GOT3 (cell line): ENCODE measurements around the gene CPEB4.

Source experiments
- DNase-seq: peaks from one replicate; lab custom pipeline; 2025; ENCODE audit warnings: mixed read lengths; lab: John Stamatoyannopoulos, UW

Gene CPEB4

DNA sequence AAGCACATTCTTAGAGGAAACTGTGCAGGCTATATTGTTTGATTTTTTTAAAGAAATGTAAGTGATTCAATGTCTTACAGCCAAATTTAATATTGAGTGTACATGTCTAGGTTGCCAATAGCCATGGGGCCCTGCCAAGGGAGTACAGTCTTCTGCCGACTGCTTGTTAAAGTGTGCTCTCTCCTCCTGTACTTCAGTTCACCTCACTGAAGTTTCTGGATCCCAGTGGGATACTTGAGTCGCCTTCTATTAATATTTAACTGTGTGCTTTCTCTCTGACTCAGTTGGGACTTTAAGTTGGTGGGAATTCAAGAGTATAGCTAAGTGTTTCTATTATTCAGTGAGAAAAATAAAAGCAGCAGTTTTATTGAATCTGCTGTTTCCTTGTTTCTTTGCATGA lies 56.4 kb downstream of the CPEB4 start:
- no peak for DNase-seq

DNA sequence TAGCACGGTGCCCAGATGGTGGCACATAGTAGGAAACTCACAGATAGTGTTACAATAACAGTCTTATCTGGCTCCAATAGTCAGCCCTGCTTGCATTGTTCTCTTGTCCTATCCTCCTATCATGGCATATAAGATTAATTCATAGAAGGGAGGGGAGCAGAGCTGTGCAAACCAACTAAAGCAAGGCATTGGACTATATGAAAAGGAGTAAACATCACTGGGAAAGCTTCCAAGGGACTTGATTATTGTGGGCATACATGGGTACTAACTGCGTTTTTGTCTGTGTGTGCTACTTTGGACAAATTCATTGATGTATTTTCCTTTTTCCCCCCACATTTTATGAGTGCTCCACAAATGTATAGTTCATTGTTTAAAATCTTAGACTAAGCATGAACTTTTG lies 57.0 kb downstream of the CPEB4 start:
- DNase-seq, result no peak

DNA sequence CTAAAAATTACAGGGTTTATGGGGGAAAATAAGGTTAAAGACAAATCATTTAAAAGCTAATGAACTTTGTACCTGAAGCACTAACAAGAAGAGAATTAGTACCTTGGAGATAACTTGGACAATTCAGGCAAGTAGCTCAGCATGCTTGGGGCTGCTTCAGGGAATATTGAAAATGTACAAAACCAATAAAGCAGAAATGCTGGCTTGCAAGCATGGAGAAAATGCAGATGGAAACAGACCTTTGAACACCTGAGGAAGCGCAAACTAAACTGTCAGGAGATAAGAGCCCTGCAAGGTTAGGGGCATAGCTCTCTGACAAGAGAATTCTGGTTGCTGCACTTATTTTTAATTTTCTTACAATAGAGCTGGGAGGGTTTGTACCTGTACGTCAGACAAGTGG lies 58.2 kb downstream of the CPEB4 start:
- no peak for DNase-seq

DNA sequence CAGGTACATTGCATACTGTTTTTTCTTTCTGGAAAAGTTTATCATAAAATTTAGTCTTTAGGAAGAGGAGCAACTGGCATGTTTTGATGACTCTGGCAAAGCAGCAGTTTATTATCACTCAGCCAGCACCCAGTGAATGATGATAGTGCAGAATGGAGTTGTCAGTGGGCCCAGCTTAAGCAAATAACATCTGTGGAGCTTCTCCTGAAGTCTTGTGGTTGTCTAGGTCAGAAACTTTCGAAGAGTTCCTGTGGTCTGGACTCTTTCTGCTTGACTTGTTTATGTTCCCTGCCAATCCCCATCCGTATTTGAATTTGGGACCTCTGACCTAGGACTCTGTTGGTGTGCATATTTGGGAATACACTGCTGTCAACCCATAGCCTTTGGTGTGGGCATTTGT lies 62.7 kb downstream of the CPEB4 start:
- DNase-seq, result no peak

DNA sequence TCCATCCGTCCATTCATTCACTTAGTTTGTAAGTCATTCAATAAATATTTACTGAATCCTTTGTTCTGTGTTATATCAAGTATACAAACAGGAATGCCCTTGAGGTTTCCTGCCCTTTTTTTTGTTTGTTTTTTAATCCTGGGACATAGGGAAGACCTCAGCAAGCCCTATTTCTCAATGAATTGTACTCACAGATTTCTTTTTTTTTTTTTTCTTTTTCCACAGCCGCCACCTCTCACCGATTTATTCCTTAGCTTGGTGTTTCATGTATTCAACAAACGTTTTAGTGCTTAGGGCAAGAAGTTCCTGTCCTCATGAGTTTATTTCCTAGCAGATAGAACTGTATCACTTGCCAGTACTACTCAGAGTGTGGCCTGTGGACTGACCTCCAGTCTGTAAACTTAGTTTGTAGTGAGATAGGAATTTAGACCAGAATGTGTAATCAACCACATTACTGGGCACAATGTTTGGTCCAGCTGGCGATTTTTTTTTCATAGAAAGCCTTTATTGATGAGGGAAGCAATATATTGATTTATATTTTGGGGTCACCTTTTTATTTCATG lies 65.5 kb downstream of the CPEB4 start:
- no peak for DNase-seq

DNA sequence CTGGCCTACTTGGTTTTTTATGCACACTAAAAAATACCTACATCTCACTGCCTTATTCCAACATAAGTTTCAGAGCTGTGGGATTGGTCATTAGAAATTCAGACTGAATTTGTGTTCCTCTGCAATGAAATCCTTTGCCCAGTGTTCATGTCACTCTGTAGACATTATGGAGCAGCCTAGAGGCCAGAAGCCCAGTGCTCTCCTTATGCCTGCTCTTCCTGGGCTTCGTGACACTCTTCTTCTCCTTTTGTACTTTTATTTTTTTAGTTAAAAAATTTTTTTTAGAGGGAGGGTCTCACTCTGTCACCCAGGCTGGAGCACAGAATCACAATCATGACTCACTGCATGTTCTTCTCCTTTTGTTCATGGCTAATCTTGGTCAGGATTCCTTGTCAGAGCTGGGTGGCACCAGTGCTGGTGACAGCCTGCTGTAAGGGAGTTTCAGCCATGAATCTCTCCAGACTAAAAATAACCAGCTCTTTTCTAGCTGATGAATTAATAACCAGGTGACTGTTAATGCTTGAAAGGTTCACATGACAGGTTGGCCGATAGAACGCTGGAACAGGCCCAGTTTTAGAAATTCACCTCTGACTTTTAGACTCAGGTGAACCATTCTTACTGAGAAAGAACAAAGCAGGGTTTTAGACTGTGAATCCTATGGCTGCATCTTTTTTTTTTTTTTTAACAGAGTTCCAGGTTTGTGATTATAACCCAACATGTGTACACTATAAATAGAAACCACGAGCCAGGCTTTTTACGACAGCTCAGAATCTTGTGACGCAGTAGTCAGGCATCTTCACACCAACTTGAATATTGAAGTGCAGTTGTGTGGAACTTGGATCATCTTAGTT lies 66.7 kb downstream of the CPEB4 start:
- DNase-seq, result no peak

DNA sequence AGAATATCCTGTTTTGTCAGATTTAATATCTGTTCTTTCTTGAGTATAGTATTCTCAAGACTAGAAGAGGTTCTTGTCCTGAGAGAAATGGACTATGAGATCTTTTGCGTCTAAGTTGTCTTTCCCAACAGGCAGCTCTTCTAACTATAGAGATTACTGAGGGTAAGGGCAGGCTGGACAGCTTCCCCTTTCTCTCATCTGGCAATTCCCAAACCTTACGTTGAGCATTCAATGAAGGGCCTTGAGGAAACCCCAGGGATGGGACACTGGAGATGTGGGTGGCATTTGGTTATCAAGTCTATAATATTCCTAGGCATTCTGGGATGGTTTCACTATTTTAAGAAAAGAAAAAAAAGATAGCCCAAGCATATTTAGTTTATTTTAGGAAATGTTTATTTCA lies 72.8 kb downstream of the CPEB4 start:
- DNase-seq, result no peak

DNA sequence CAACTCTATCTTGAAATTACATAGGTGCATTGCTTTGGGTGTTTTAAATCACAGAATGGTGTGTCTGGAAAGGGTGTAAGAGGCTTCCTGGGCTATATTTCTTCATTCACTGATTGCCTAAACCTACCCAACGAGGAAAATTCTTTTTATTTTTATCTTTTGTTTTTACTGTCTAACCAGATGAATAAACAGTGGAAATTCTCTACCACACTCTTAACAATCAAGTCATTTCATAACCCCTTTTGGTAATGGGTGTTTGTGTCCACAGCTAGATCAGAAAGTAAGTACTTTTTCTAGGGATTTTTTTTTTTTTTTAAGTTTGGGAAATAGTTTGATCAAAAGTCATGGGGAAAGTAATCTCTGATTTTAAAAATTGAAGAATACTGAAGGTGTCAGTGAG lies 73.3 kb downstream of the CPEB4 start:
- no peak for DNase-seq

DNA sequence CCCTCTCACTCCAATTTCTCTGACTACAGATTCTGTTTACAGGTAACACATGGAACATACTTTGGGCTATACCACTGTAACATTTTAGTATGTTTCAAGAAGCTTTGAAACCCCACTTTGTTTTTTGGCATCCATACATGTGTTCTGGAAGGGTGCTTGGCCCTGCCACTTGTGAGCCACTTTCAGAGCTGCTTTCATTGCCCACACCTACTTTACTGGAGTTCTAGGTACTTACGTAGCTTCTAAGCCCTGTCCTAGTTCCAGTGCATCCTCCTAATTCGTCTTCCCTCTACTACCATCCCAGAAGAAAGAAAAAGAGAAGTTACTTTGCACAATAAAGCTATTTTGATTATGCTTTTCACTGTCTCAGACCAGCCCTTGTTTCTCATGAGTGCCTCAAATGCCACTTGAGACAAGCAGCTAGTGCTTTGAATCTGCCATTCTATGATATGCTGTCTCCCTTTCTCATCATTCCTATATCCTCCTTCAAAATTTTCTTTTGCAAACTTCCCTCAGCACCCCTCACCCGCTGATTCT lies 74.4 kb downstream of the CPEB4 start:
- no peak for DNase-seq

DNA sequence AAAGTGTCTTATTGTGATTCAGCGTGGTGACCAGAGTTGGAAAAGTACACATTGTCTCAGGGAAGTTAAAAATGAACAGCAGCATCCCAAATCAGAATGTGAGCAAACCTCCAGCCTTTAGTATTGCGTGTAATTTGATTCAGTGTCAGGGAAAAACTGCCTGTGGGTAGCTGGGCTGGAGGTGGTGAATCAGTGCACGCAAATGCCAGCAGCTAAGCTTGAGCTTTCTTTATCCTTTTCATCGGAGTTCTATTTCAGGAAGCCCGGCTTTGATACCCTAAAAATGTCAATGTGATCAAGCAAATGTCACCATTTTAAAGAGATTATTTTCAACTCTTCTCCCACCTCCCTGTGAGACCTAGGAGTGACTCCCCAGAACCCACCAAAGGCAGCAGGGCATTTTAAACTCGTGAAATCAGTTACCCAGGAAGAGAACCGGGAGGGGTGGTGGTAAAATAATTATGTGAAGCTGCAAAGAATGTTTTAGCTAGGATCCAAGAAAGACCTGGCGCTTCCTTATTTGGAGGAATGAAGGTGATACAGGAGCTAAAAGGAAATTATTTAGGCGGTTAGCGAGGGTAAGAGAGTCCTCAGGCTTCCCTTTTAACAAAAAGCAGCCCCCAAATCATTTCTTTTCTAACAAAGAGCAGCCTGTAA lies 75.2 kb downstream of the CPEB4 start:
- DNase-seq, result no peak

DNA sequence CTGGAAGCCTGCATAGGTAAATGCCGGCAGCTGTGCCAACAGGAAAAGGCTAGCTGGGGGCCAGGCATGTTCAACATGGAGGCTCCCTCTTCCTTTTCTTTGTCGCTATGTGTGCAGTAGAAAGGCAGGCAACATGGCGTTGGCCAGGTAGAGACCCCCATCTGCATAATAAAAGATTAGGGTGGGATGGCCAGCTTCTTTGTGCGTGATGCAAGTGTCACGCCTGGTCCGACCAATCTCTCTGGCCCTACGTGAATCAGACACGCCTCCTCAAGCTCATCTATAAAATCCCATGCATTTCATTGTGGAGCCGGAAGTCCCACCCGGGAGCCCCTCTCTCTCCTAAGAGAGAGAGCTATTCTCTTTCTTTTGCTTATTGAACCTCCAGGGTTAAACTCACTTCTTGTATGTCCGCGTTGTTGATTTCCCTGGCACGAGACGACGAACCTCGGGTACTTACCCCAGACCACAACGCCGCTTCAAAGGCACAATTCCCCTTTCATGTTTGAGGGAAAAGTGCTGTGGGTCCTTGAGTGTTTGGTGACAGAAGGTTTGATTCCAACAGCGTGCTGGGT lies 75.8 kb downstream of the CPEB4 start:
- no peak for DNase-seq

DNA sequence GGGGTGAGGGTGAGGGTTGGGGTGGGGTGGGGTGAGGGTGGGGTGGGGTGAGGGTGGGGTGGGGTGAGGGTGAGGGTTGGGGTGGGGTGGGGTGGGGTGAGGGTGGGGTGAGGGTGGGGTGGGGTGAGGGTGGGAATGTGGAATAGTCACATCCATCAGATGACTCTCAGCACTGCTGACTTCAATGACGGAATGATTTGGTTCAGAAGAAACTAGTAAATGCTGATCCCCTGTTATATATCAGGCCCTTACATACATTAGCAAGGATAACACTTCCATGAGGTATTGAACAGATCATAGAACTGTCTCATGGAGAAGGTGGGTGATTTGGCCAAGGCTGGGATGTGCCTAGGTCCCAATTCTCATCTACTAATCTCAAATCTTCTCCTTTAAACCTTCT lies 76.4 kb downstream of the CPEB4 start:
- no peak for DNase-seq

DNA sequence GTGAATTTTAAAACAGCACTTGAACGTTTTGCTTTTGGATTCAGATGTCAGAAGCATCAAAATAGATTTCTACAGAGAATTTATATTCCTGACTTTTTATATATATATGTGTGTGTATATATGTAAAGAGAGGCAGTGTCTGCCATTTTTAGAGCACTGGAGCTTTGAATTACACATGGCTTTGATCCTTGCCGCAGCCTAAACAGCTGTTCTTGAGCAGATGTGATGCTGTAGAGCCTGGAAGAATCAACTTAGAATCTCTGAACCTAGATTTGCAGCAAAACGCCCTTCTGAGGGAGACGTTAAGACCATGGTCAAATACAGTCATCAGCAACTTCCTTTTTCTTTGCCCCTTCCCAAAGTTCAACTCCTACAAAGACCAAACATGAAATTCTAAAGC lies 79.1 kb downstream of the CPEB4 start:
- no peak for DNase-seq

DNA sequence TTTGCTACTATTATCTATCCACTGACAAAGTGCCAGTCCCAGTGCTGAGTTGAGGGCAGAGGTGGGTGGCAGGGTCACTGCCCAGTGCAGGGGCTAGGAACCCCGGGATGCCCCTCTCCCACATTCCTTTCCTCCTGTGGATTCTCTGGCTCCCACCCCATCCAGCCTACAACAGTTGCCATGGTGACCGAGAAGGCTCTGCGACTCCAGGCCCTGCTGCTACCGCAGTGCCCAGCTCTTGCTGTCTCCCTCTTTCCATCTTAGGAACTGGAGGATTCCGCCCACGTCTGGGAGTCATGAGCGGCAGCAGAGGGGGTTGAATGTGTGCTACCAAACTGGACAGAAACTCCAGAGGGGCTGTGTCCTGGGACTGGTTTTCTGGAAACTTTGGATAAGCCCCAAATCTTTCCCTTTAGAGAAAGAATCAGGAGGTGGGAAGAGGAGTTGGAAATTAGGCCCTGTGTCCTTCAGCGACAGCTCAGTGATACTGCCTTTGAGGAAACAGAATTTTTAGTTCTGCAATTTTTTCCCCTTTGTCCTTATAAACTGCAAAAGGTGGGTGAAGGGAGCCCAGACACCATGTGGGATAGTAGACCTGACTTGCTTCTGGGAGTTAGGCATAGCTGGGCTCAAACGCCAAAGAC lies 80.1 kb downstream of the CPEB4 start:
- DNase-seq, result no peak

DNA sequence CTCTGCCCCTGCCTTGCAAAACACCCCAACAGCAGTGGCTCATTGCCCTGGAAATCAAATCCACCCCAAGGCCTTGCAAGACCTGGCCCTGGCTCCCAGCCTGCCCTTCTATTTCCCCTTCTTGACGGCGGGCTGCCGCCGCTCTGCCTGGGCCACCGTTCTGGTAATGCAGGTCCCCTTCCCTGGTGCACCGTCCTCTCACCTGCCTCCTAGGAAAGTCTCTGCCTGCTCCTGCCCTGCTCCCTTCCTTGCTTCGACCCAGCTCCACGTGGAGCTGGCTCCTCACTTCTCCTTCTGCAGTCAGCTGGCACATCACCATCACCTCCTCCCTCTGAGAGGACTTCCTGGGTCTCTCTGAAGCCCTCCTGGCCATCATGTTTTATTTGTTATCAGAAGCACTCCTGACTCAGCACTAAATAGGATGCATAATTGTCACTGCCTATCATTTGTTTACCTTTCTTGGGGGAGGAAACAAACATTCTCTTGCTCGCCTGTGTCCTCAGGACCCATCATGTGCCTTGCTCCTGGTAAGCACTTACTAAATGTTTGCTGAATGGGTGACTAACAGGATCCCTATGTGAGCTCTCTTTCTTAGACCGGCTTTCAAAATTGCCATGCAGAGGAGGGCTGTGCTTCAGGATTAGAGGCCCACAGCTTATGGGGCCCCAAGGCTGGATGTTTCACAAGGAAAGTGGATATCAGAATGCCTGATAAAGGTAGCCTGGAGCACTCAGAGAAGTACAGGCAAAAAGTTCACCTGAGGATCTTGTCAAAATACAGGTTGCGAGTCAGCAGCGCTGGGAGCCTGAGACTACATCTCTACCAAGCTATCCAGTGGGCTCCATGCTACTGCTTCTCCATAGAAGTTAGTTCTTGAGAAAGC lies 81.3 kb downstream of the CPEB4 start:
- DNase-seq, result no peak

DNA sequence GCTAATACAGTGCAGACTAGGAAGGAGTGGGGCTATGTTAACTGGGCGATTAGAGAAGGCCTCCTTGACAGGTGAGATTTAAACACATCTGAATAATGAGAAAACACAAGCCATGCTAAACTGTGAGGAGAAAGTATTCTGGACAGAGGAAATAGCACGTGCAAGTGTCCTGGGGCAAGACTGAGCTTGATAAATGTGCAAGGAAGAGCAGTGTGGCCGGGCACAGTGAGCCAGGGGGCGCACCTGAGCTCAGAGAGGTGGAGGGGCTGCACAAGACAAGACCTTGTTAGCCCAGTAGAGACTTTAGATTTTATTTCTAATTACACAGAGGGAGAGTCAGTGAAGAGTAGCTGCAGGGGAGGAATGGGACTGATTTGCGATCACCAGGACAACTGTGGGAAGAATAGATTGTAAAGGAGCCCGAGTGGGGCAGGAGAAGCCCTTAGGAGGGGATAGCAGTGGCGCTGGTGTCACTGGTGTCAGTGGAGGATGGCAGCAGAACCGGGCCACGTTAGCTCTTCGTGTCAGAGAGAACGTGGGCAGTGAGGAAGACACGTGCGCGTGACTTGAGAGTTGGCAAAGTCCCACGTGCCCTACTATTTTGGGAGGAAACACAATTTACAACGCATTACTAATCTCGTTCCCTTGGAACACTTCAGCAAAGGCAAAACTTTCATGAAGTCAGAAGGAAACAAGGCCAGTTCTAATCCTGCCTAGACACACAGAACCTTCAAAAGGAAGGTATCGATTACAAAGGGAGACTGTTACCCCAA lies 82.9 kb downstream of the CPEB4 start:
- DNase-seq, result no peak

DNA sequence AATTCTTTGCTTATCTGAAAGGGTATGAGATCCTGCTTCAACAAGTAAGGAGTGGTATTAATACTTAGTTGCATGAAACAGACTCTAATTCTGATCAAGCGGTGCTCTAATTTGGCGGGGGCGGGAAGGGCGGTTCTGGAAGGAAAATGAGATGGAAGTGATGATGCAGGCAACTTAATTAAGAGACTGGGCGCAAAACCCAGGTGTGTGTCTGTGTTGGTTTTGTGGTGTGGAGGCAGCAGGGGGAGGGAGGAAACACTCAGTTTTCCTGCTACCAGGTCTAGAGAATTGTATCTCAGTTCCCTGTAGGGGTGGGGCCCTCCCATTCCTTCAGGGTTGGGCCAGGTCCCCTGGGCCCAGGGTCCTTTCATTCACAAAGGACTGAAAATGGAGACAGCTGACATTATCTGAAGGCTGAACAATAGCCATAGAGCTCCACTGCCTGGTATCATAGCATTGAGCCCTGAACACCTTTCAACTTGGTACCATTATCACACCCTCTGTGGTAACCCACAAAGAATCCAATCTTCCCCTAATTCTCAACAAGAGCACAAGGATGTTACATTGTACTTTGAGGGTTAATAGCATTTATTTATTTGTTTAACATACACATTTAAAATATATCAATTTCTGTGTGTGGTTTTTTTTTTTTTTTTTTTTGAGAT lies 83.7 kb downstream of the CPEB4 start:
- no peak for DNase-seq

DNA sequence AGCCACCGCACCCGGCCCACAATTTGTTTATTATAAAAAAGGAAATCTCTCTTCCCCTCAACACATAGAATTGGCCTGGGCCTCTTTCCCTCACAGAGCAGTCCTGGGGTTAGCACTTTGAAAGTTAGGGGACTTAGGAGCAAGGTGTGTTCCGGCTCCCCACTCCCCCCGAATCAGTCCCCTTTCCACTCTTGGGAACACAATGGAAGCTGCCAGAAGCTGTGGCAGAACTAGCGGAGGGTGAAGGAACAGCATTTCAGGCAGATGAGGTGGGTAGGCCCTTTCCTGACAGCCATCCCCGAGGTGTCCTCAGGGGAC lies 84.4 kb downstream of the CPEB4 start:
- no peak for DNase-seq

DNA sequence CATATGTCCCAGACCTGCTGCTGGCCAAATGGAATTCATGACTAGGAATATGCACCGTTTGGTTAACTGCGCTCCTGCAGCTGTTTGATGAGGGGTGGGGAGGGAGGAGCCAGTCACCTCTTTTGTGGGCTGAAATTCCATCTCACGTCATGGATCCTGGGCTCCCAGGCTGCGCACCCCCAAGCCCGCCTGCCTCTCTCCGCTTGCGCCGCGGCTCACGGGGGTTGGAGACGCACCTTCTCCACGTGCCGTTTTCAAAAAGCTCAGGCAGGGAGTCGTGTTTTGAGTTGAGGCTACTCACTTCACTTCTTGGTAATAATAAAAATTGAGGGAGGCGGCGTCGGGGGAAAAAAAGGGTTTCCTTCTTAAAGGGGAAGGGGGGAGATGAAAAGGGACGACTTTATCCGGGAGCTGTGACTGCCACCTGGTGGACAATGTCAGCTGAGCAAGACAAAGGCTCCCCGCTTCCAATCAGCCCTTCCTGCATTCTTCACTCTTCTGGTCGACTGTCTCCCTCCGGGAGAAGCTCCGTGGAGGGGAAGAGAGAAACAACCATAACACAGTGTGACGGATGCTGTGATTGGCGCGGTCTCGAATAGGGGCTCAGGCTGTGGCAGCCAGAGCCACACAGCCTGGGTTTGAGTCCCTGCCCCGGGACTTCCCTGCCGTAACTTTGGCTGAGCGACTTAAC lies 84.9 kb downstream of the CPEB4 start:
- peak; percentile 55 for DNase-seq

DNA sequence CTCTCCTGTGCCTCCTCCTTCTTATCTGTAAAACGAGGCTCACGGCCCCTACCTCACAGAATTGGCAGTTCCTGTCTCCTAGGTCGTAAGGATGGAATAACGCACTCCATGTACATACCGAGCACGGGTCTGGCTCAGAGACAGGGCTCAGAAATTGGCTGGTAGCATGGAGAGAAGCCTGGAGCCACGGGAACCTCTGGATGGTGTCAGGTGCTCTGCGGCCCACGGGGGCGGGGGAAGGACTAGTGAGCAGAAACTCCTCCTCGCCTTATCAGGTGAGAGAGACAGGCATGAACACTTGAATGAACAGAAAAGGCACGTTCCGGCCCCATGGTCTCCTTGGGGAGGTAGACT lies 85.4 kb downstream of the CPEB4 start:
- no peak for DNase-seq
